HepG2 (cell line): ENCODE results near the gene MAPK4. TPM values are rescaled to one million over a fixed set of nuclear protein-coding genes. Genes with fewer than 3 reads are reported as not detected.
"Not testable (repeated sequence)": the region's sequence is repeated elsewhere in the genome, so short reads cannot be mapped to it uniquely, and the experiment has no call there.

Experiments used
- ATAC-seq: fragments of 200-7000 bp; cut with Tn5 transposase; 3 replicates; pipeline ENCODE4 v1.9.1; 2020; ENCODE audit warnings: mild to moderate bottlenecking, moderate library complexity
- BruUV-seq: library from RNA; stranded (reverse); fragments of 400-500 nt; replicated peaks from 2 replicates; lab custom pipeline; 2021; lab: Mats Ljungman, UMichigan
- CTCF ChIA-PET: fragments of 300-600 bp; formaldehyde crosslinking; extraction: SDS; loops from one replicate; lab custom pipeline; 2021; ENCODE audit warnings: low total read pairs, inconsistent platforms, low intra/inter-chr PET ratio; lab: Yijun Ruan, JAX
- POLR2A ChIA-PET: fragments of 350-600 bp; sonication (Branson Sonifier 250); formaldehyde crosslinking; loops from one replicate; lab custom pipeline; 2020; ENCODE audit warnings: antibody characterized with exemption, inconsistent platforms; lab: Yijun Ruan, JAX
- DNase-seq: peaks from one replicate; pipeline ENCODE4 v3.0.0-alpha.2; 2015; ENCODE audit warnings: low spot score
- FAIRE-seq: peaks from 3 replicates; lab custom pipeline; 2011; peaks lifted over from hg19 to GRCh38; lab: Jason Lieb, UNC
- H2AFZ ChIP-seq: one replicate; pipeline ENCODE4 v1.6.1; 2011; ENCODE audit warnings: low read length, inconsistent platforms
- H3K27ac ChIP-seq: fragments of 300-600 bp; 3 replicates; pipeline ENCODE4 v1.8.0; 2011; ENCODE audit warnings: mixed run types, mild to moderate bottlenecking, mixed read lengths, low read length, inconsistent platforms; ENCODE audit not compliant: insufficient read depth; ENCODE audit errors: extremely low read length
- H3K27me3 ChIP-seq, 2 experiments: fragments of 200-600 bp in 1 of 2; 2 replicates in 1 of 2; 3 replicates in 1 of 2; pipeline versions ENCODE4 v1.6.0 to v1.8.0; 2011; ENCODE audit warnings: low read length in 2 of 2, mild to moderate bottlenecking in 2 of 2, moderate library complexity in 2 of 2, inconsistent platforms in 1 of 2; ENCODE audit not compliant: insufficient read depth in 2 of 2, control insufficient read depth in 1 of 2
- H3K36me3 ChIP-seq, 2 experiments: fragments of 200-600 bp in 1 of 2; replicated peaks in 1 of 2; 2 replicates in 1 of 2; 3 replicates in 1 of 2; pipeline versions ENCODE4 v1.5.1 to v1.8.0; 2011; ENCODE audit warnings: low read length in 2 of 2, inconsistent platforms in 1 of 2; ENCODE audit not compliant: insufficient read depth in 2 of 2, control insufficient read depth in 1 of 2
- H3K4me1 ChIP-seq: 2 replicates; pipeline ENCODE4 v1.5.1; 2012; ENCODE audit warnings: low read length, inconsistent platforms; ENCODE audit not compliant: insufficient read depth
- H3K4me2 ChIP-seq: 2 replicates; pipeline ENCODE4 v1.6.0; 2011; ENCODE audit warnings: low read depth, low read length, inconsistent platforms
- H3K4me3 ChIP-seq, 3 experiments: fragments of 200-600 bp in 1 of 3; sonication (generic), shearing (Covaris generic) in 1 of 3; replicated peaks in 1 of 3; 2 replicates each; pipeline ENCODE4 v1.5.1; 2011 to 2016; ENCODE audit warnings: low read length in 3 of 3, inconsistent platforms in 2 of 3, low read depth in 2 of 3, mild to moderate bottlenecking in 2 of 3, control low read depth in 1 of 3, mixed read lengths in 1 of 3; ENCODE audit not compliant: insufficient read depth in 1 of 3
- H3K79me2 ChIP-seq: one replicate; pipeline ENCODE4 v1.6.1; 2011; ENCODE audit warnings: low read length, inconsistent platforms; ENCODE audit not compliant: insufficient read depth
- H3K9ac ChIP-seq: 2 replicates; pipeline ENCODE4 v1.6.0; 2011; ENCODE audit warnings: mild to moderate bottlenecking, low read depth, low read length, inconsistent platforms; ENCODE audit not compliant: insufficient read depth
- H3K9me3 ChIP-seq: 2 replicates; pipeline ENCODE4 v1.5.1; 2012; ENCODE audit warnings: mild to moderate bottlenecking, low read length
- H4K20me1 ChIP-seq: 2 replicates; pipeline ENCODE4 v1.6.0; 2011; ENCODE audit warnings: inconsistent platforms, mild to moderate bottlenecking, low read length, moderate library complexity; ENCODE audit not compliant: insufficient read depth
- CCDC6 ChIP-seq: sonication (generic); formaldehyde crosslinking; IDR thresholded peaks from 2 replicates; pipeline ENCODE4 v1.8.1; 2022; ENCODE audit warnings: mild to moderate bottlenecking, missing genetic modification reagents, moderate library complexity
- NFKB2 ChIP-seq: sonication (generic); formaldehyde crosslinking; IDR thresholded peaks from 2 replicates; pipeline ENCODE4 v1.4.0; 2020; ENCODE audit warnings: missing genetic modification reagents, borderline replicate concordance
- SALL2 ChIP-seq: sonication (generic); formaldehyde crosslinking; IDR thresholded peaks from 2 replicates; pipeline ENCODE4 v1.8.1; 2023; ENCODE audit warnings: mild to moderate bottlenecking, missing genetic modification reagents, inconsistent platforms
- ZKSCAN1 ChIP-seq: fragments of 150-350 bp; IDR thresholded peaks from 2 replicates; pipeline ENCODE4 v1.6.1; 2014; ENCODE audit warnings: low read length
- ZSCAN25 ChIP-seq: sonication (generic); formaldehyde crosslinking; IDR thresholded peaks from 2 replicates; pipeline ENCODE4 v1.8.0; 2022; ENCODE audit warnings: mild to moderate bottlenecking, missing genetic modification reagents
- WGBS: methylation state at CpG from one replicate; pipeline ENCODE4 v1.1.6; 2017; ENCODE audit warnings: low lambda C conversion rate; 5-methylcytosine and 5-hydroxymethylcytosine counted together
- in situ Hi-C: cut with HindIII; loops from 2 replicates; pipeline ENCODE4 v1.10.0; 2017; ENCODE audit warnings: low pct_unique_long_range_greater_than_20kb; ENCODE audit not compliant: extremely low pct_ligation_motif_present
- intact Hi-C: fragments of 100-400 bp; cut with micrococcal nuclease; formaldehyde crosslinking; loops from one replicate; pipeline ENCODE4 v1.10.0; 2022; ENCODE audit not compliant: unreplicated experiment
- polyA plus RNA-seq, 8 experiments: library from polyadenylated mRNA; depleted of rRNA in 3 of 8; stranded (reverse) in 7 of 8; unstranded in 1 of 8; fragments of >200 nt; fragmentation: Illumina TruSeq in 4 of 8; extraction: Trizol in 4 of 8; gene quantifications; 2 replicates each; pipeline versions ENCODE4 v1.2.1 to v1.2.3, GENCODE V29; 2011 to 2016; ENCODE audit warnings: low read depth in 4 of 8, missing spikeins in 1 of 8, mixed read lengths in 1 of 8; ENCODE audit not compliant: insufficient read depth in 1 of 8
- total RNA-seq, 5 experiments: library from RNA; depleted of rRNA; stranded (reverse); fragments of >200 nt; fragmentation: Illumina TruSeq; extraction: Trizol; gene quantifications; 2 replicates each; pipeline ENCODE4 v1.2.3, GENCODE V29; 2016; ENCODE audit warnings: low read depth in 1 of 5
- TF ChIP-seq, protein P1 (sequence below): sonication (generic); formaldehyde crosslinking; conservative IDR thresholded peaks from 2 replicates; pipeline ENCODE4 v1.4.0; 2020; ENCODE audit warnings: missing genetic modification reagents
- TF ChIP-seq, protein P2 (sequence below): sonication (generic); formaldehyde crosslinking; IDR thresholded peaks from 2 replicates; pipeline ENCODE4 v1.5.1; 2020; ENCODE audit warnings: mild to moderate bottlenecking, moderate library complexity, missing genetic modification reagents

The MAPK4 gene
- total and polyA plus RNA-seq, 2 of the 13 experiments (the other 11 are each of a cell fraction or from before 2014, with no cell fraction given): not detected

DNA sequence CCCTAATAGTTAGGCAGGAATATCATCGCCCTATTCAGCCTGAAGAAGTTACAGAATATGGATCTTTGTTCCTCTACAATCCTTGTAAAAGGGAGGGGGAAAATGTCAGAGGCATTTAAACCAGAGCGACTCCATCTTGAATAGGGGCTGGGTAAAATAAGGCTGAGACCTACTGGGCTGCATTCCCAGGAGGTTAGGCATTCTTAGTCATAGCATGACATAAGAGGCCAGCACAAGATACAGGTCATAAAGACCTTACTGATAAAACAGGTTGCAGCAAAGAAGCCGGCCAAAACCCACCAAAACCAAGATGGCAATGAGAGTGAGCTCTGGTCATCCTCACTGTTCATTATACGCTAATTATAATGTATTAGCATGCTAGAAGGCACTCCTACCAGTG is 15.4 kb upstream of the MAPK4 start:
- H3K27me3 ChIP-seq, H3K4me1 ChIP-seq, BruUV-seq, H3K27ac ChIP-seq, H3K9ac ChIP-seq, H3K36me3 ChIP-seq, FAIRE-seq, DNase-seq, CTCF ChIA-PET, in situ Hi-C loops, intact Hi-C loops, H4K20me1 ChIP-seq, H3K9me3 ChIP-seq, POLR2A ChIA-PET, H3K4me3 ChIP-seq, H2AFZ ChIP-seq, H3K4me2 ChIP-seq, ATAC-seq, H3K79me2 ChIP-seq: not testable (repeated sequence)
- 34% methylated on average over 4 of the region's 4 CpGs for WGBS

DNA sequence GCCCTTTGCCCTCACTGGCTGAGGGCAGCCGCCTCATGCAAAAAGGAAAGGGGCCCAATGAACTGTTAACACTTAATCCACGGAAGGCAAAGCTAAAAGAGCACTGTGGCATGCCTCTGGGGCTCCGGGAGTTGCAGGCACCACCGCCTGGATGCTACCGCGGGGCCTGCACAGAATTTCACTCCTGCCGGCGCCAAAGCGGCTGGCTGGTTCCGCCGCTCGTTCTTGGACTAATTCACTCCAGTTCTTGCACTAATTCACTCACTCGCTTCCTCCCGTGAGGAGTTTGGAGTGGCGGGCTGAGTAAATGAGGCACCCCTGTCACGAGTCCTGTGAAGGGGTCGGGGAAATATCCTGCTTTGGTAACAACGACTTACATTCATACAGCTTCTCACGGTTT is 14.0 kb upstream of the MAPK4 start:
- TF ChIP-seq ZSCAN25 (CRISPR knock-in tag): no peak
- TF ChIP-seq, protein P1, sequence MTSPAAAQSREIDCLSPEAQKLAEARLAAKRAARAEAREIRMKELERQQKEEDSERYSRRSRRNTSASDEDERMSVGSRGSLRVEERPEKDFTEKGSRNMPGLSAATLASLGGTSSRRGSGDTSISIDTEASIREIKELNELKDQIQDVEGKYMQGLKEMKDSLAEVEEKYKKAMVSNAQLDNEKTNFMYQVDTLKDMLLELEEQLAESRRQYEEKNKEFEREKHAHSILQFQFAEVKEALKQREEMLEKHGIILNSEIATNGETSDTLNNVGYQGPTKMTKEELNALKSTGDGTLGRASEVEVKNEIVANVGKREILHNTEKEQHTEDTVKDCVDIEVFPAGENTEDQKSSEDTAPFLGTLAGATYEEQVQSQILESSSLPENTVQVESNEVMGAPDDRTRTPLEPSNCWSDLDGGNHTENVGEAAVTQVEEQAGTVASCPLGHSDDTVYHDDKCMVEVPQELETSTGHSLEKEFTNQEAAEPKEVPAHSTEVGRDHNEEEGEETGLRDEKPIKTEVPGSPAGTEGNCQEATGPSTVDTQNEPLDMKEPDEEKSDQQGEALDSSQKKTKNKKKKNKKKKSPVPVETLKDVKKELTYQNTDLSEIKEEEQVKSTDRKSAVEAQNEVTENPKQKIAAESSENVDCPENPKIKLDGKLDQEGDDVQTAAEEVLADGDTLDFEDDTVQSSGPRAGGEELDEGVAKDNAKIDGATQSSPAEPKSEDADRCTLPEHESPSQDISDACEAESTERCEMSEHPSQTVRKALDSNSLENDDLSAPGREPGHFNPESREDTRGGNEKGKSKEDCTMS (CRISPR knock-in tag): no peak
- no peak for TF ChIP-seq CCDC6 (CRISPR knock-in tag)
- TF ChIP-seq NFKB2 (CRISPR knock-in tag): no peak
- TF ChIP-seq SALL2 (CRISPR knock-in tag): no peak
- TF ChIP-seq, protein P2, sequence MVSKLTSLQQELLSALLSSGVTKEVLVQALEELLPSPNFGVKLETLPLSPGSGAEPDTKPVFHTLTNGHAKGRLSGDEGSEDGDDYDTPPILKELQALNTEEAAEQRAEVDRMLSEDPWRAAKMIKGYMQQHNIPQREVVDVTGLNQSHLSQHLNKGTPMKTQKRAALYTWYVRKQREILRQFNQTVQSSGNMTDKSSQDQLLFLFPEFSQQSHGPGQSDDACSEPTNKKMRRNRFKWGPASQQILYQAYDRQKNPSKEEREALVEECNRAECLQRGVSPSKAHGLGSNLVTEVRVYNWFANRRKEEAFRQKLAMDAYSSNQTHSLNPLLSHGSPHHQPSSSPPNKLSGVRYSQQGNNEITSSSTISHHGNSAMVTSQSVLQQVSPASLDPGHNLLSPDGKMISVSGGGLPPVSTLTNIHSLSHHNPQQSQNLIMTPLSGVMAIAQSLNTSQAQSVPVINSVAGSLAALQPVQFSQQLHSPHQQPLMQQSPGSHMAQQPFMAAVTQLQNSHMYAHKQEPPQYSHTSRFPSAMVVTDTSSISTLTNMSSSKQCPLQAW (CRISPR knock-in tag): no peak
- TF ChIP-seq ZKSCAN1: no peak
- TF ChIP-seq, all 625 proteins: peak for 0
- no peak for FAIRE-seq
- Histone ChIP-seq H2AFZ (no peak overlapping the region), H4K20me1 (no peaks in the 10 kb centered on the region), H3K4me1 (no peaks in the 10 kb centered on the region), H3K9me3 (no peaks in the 10 kb centered on the region), H3K4me3 (no peak overlapping the region), H3K9ac (no peak overlapping the region), H3K79me2 (no peaks in the 10 kb centered on the region), H3K36me3 (no peaks in the 10 kb centered on the region), H3K4me2 (no peak overlapping the region), H3K27ac (no peak overlapping the region), H3K27me3 (no peaks in the 10 kb centered on the region; a peak in 1 of 5 replicates)
- intact Hi-C loops (no loop called here), in situ Hi-C loops (no loop called here)
- no TSS peak for BruUV-seq
- ChIA-PET POLR2A (no interaction called here), CTCF (no interaction called here)
- no peak for DNase-seq
- no peak for ATAC-seq
- 54% methylated on average over 13 of the region's 19 CpGs for WGBS
